GM19395 (cell line): ENCODE results near the gene PPM1J.
A peak's percentile ranks its signal among the peaks of the same experiment; 100 is the strongest.
"Not testable (repeated sequence)": the region's sequence is repeated elsewhere in the genome, so short reads cannot be mapped to it uniquely, and the experiment has no call there.

Source experiments
- ATAC-seq: cut with Tn5 transposase; IDR thresholded peaks from one replicate; pipeline ENCODE4 v1.9.1; 2021; ENCODE audit warnings: mild to moderate bottlenecking, moderate library complexity; ENCODE audit not compliant: unreplicated experiment

The PPM1J gene, protein sequence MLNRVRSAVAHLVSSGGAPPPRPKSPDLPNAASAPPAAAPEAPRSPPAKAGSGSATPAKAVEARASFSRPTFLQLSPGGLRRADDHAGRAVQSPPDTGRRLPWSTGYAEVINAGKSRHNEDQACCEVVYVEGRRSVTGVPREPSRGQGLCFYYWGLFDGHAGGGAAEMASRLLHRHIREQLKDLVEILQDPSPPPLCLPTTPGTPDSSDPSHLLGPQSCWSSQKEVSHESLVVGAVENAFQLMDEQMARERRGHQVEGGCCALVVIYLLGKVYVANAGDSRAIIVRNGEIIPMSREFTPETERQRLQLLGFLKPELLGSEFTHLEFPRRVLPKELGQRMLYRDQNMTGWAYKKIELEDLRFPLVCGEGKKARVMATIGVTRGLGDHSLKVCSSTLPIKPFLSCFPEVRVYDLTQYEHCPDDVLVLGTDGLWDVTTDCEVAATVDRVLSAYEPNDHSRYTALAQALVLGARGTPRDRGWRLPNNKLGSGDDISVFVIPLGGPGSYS

DNA sequence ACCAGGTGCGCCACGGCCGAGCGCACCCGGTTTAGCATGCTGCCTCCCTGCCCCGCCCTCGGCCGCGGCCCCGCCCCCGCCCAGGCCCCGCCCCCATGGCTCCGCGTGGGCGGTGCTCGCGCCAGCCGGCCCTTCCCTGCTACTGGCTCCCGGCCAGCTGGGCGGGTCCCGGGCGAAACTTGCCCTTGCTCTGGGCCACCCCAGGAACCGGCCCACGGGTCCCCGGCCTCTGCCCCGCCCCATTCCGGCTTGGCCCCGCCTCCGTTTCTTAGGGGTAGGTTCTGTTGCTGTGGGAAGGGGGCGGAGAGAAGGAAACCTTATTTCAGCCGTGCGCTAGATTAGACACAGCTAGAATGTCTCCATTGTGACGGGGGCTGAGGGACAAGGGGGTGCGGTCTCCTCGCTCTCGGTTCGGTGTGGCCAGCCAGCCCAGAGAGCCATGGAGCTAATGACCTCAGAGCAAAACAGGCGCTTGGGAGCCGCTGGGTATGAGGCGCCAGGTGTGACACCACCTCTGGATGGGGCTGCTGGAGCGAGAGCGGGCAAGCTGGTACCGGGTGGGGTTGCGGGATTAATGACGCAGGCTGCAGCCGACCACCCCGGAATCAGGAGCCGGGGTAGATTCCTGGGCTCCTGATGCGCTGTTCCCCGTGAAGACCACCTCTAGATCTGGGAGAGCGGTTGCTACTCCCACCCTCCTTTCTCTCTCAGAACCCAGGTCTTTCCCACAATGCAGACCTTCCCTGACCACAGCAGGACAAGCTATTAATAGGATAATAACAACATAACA, at the start of gene PPM1J:
PPM1J (minus strand) TSS at position 69 of the 790 bp plus-strand sequence; CDS start at position 38, 31 bp downstream.
- peak; percentile 71 for ATAC-seq

DNA sequence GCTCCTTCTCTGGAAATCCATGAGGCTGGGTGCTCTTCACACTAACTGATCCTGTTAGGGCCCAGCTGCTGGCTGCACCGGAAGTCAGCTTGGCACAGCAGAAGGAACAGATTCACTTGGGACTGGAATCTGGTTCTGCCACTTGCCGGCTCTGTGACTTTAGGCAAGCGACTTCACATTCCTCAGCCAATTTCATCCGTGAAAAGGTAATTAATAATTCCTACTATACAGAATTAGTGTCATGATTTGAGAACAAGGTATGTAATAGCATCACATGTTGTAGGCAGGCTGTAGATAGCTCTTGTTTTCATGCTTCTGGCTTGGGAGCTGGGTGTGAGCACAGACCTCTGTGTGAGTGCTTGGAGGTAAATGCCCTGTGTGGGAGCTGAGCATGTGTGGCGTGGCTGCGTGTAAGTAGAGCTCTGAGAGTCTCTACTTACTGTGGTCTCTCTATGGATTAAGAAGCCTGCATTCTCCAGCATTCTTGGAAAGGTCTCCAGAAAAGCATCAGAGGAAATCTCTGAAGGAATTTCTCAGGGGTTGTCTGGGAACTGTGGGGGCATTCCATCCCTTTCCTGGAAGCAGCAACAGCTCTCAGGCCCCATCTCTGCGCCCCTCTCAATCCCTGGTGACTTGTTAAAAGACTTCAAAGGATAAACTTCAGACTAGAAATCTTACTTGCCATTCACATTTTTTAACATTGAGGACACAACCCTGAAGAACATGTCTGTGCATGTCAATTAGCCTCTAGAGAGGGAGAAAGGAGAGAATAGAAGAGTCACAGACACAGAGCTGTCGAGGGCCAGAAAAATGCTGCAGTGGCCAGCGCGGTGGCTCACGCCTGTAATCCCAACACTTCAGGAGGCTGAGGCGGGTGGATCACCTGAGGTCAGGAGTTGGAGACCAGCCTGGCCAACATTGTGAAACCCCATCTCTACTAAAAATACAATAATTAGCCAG, 47.7 kb upstream of the PPM1J start:
- no peak for ATAC-seq

DNA sequence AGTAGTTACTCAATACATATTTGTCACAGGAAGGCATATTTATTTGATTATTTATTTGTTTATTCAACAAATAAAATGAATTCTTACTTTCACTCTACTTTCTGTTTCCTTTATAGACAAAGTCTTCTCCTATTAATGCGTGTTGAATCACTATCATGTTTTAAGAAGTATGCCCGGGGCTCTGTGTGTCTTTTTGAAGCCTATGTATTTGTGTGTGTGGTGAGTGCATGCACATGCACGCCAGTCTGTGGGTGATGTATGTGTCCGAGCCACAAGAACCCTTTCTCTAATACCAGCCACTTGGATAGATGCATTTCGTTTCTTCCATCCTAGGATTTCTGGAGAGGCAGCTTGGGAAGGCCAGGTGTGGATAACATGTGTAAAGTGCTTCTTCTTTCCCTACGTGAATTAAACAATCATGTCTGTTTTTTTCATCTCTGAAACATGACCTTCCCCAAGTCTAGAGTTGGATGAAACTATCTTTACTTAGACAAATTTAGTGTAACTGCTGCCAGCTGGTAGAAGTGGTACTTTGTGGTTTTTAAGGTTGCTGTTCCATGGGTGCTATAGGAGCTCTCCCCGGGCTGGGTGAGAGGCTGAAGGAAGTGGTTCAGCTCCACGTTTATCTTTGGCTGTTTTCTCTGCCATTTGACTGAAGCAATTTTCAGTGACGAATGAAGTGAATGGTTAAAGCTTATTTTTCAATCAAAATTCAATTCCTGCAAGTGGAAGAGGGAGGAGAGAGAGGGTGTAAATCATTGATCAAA, 46.8 kb upstream of the PPM1J start:
- ATAC-seq, result no peak

DNA sequence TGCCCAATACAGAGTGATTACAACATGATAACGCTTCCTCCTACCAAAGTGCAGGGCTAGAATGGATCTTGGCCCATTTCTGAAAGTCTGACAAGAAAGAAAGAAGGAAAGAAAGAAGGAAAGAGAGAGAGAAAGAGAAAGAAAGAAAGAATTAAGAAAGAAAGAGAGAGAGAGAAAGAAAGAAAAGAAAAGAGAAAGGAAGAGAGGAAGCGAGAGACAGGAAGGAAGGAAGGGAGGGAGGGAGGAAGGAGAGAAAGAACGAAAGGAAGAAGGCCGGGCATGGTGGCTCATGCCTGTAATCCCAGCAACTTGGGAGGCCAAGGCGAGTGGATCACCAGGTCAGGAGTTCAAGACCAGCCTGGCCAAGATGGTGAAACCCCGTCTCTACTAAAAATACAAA, 44.1 kb upstream of the PPM1J start:
- ATAC-seq, result no peak

DNA sequence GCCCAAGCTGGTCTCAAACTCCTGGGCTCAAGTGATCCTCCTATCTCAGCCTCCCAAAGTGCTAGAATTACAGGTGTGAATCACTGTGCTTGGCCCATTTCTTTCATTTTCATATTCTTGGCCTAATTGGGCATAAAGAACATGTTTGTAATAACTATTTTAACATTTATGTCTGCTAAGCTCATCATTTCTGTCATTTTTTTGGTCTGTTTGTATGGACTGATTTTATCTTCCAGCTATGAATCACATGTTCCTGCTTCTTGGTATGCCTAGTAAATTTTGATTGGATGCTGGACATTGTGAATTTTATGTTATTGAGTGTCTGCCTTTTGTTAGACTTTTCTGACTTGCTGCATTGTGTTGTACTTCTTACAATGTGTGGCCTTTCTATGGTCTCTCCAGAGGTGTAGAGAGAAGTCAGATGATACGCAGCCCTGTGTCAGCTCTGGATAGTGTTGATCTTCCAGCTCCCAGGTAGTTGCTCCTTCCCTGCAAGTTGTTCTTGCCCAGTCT, 39.0 kb upstream of the PPM1J start:
- ATAC-seq, result no peak

DNA sequence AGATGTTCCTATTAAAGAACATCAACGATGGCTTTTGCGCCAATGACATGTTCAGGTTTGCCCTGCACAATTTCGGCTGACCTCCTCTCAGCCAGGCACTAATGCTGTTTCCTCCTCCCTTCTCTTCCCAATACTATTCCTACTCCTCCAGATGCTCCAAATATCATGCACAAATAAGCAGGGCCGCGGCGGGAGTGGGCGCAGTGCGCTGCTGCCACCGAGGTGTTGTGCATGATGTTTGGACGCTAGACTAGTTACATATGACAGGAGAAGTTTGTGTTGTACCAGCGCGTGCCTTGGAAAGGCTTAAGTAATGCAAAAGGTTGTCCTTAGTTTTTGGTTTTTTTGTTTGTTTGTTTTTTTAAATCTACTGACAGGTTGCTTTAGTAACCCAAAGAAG, 33.3 kb upstream of the PPM1J start:
- no peak for ATAC-seq

DNA sequence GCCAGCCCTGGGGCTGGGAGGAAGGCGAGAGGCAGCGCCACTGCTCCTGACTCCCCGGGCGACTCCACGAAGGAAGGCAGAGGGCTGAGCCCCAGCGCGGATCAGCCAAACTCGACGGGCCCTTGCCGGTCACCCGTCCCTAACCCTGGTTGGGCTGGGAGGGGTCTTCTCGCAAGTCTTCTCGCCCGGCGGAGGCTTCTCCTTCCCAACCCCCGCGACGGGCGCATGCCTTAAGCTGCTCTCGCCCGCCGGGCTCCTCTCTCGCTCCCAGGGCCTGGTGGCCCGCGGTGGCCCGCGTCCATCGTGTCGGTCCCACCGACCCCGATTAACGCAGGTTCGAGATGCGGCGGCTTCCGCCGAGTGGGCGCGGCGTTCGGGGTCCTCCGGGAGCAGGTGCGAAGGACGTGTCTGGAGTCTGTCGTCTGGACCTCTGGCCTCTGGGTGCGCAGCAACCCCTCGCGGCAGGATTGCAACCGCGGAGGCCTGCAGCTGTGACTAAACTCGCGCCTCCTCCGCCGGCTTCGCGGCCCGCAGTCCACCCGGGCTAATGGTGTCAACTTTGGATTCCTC, 29.0 kb upstream of the PPM1J start:
- no peak for ATAC-seq

DNA sequence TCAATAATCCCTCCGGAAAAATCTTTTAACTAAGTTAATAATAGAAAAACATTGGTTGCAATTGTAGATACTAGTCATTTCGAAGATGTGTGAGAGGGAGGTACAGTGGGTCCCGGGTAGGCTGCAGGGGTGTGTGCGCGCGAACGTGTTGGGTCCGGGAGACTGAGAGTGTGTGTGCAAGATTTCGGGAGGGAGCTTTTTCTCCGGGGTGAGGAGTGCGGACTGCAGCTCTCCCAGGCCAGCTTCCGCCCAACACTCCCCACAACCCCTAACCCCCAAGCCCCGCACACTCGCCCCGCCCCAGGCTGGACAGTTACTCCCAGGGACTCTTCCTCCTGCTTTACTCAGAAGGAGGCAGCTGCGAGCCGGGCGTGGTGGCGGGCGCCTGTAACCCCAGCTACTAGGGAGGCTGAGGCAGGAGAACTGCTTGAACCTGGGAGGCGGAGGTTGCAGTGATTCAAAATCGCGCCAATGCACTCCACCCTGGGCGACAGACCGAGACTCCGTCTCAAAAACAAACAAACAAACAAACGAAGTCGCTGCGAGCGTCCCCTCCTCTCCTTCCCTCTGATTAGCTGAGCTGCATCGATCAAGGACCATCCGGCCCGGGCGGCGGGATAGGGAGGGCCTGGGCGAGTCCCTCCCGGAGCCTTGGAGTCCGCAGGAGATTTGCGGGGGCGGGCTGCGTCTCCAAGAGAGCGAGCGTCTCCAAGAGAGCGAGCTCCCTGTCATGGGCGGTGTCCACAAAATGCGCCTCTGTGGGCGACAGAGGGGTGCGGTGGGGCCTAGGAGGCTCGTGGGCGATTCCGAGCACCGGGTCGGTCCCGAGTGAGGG, 28.3 kb upstream of the PPM1J start:
- ATAC-seq, result no peak

DNA sequence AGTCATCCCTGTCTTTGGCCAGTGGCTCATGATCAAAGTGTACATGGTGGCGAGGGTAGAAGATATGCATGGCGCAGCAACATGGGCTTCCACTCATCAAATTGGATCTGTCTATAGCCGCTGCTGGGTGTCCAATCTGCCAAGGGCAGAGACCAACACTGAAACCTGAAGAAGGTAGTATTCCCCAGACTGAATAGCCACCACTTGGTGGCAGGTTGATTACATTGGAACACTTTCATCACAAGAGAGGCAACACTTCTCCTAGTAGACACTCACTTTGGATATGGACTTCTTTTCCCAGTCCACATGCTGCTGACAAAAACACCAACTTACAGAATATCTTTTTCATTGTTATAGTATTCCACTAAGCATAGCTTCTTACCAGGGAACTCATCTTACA, 22.4 kb upstream of the PPM1J start:
- no peak for ATAC-seq

DNA sequence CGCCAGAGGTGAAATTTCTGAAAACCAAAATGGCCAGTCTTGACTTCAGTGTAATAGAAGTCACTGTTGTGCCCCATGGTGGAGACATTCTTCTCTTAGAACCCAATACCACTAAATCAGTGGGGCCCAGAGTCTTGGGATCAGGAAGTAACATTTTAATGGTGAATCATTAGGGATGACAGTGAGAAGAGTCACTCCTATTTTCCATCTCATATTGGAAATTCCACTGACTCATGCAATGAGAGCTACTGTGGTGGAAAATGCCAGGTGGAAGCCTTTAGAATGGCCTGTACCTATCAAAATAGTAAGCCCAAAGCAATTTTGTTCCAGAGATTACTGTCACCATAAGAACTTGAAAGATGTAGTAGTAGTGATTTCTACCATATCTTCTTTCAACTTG, 20.6 kb upstream of the PPM1J start:
- no peak for ATAC-seq

DNA sequence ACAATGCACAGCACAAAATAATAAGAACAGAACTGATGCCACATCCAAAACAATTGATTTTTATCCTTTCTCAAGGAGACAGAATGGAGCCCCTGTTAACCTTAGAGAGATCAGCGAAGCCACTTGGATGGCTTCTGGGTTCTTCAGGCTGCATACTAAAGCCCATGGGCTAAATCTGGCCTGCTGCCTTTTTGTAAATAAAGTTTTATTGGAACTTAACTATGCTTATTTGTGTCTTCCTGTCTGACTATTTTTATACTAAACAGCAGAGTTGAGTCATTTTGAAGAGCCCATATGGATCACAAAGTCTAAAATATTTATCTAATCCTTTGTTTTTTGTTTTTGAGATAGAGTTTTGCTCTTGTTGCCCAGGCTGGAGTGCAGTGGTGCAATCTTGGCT, 16.3 kb upstream of the PPM1J start:
- ATAC-seq, result no peak

DNA sequence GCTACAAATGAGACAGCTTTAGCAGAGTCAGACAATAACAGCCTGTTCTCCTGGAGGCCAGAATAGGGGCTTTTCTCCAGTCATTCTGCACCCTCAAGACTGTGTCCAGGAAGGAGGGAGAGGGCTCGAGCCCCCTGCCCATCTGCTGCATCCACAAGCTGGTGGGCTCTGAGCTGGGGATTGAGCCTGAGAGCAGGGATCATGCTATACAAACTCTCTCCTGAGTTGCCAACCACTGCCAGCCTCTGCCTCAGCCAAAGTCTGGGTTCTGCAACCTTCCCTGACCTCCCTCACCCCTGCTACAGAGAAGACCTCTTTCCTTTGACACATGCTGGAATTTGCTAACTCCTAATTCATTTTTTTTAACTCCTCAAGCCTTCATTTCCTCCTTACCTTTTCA, 14.8 kb upstream of the PPM1J start:
- ATAC-seq, result no peak

DNA sequence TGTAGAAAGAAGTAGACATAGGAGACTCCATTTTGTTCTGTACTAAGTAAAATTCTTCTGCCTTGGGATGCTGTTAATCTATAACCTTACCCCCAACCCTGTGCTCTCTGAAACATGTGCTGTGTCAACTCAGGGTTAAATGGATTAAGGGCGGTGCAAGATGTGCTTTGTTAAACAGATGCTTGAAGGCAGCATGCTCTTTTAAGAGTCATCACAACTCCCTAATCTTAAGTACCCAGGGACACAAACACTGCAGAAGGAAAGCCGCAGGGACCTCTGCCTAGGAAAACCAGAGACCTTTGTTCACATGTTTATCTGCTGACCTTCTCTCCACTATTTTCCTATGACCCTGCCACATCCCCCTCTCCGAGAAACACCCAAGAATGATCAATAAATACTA, 13.9 kb upstream of the PPM1J start:
- ATAC-seq, result not testable (repeated sequence)

DNA sequence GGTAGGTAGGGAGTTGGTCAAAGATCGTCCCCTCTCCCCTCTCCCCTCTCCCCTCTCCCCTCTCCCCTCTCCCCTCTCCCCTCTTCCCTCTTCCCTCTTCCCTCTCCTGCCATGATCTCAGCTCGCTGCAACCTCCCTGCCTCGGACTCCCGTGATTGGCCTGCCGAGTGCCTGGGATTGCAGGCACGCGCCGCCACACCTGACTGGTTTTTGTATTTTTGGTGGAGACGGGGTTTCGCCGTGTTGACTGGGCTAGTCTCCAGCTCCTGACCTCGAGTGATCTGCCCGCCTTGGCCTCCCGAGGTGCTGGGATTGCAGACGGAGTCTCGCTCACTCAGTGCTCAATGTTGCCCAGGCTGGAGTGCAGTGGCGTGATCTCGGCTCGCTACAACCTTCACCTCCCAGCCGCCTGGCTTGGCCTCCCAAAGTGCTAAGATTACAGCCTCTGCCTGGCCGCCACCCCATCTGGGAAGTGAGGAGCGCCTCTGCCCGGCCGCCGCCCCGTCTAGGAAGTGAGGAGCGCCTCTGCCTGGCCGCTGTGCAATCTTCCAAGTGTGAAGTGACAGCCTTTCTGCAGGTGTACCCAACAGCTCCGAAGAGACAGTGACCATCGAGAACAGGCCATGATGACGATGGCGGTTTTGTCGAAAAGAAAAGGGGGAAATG, 13.3 kb upstream of the PPM1J start:
- not testable (repeated sequence) for ATAC-seq

DNA sequence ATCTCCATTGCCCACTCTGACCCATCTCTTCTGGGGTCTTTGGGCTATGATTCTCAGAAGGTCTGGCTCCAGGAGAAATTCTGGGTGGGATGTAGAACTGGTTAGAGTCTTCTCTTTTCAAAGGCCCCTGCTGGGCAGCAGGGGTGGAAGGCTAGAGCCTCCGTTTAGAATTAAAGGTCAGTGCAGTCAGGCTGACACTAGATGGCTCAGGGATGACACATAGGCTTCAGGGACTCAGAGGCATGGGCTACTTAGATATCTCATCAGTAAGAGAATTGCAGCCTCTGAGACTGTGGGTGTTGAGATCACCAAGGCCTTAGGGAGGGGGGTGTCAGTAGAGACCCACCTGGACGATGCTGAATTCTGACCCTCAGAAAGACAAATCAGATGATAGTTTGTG, 12.6 kb upstream of the PPM1J start:
- no peak for ATAC-seq

DNA sequence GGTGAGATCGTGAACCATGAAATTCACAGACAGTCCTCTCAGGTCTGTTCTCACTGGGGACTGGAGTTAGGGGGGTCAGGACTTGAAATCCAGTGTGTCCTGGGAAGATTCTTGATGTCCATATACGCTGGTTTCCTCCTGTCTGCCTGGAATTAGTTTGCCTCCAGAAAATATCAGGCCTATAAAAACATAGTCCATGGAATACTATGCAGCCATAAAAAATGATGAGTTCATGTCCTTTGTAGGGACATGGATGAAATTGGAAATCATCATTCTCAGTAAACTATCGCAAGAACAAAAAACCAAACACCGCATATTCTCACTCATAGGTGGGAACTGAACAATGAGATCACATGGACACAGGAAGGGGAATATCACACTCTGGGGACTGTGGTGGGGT, 9.1 kb upstream of the PPM1J start:
- not testable (repeated sequence) for ATAC-seq

DNA sequence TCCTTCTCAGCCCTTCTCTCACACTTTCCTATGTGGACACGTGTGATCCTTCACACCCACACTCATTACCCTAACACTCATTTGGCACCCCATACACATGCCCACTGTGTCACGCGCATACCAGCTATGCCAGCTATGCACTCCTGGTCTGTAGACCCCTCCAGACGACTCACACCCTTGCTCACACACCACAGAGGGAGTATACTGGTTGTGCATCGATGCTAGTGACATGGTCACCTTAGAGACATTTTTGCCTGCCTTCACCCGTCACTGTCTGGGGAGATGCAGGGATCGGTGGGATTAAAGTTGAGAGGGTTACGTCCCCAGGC, 8.3 kb upstream of the PPM1J start:
- no peak for ATAC-seq
